ENCODE data around the gene ALKBH1.
A peak's percentile ranks its signal among the peaks of the same experiment; 100 is the strongest.

The ALKBH1 gene

DNA sequence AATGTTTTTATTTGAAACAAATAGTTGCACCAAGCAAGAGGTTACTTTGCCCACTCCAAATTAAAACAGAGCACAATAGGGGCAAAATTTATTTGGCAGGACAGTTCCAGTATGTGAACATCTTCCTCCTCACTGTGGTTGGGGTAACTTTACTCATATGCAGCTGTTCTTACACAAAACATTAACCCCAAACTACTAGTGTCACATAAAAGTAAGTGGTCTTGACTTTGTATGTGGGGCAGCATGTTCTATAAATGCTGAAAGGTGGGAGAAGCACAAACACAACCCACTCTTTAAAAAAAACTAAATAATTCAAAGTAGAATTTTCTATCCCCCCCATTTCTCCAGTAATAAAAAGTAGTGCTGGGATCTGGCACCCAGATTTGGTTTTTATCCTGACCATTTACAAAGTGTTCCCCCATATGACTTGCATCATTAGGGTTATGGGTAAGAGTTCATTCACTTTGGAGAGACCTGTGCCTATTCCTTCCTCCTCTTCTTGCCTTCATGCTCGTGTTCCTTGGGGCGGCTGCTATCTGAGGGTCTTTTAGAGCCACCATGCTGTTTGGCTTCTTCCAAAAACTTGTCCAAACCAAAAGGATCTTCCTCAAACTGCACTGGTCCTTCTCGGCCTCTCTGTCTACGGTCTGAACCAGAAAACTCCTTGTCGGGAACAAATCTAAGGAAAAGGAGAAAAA lies 9.9 kb upstream of the ALKBH1 start:
- H3K9me3 ChIP-seq (ENCODE audit: control insufficient read depth, low read length): no peaks in the 10 kb centered on the region
- peaks cover 95% of the 10 kb centered on the region for H3K36me3 ChIP-seq (ENCODE audit: control insufficient read depth, insufficient read depth, low read length, severe bottlenecking)
- no peak for DNase-seq (ENCODE audit: low read depth)

DNA sequence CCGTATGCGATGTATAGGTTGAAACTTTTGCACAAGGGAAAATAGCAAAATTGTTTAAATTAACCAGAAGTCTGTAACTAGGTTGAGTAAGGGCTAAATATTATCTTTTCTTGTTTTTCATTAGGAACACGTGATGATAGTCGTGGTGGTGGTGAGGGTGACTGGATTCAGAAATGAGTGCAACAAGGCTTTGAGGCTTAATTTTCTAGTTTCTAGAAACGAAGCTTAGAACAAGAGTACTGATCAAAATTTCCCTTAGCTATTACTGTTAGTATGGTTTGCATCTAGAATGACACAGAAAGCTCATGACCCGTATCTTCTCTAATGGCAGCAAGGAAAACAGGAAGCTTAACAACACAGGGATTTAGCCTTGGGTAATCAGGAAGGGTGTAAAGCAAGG lies 7.1 kb upstream of the ALKBH1 start:
- no peak for DNase-seq (ENCODE audit: low read depth)
- peaks cover 89% of the 10 kb centered on the region for H3K36me3 ChIP-seq (ENCODE audit: control insufficient read depth, insufficient read depth, low read length, severe bottlenecking)
- H3K27me3 ChIP-seq (replicated peaks; ENCODE audit: control insufficient read depth, insufficient read depth, low read length): no peaks in the 10 kb centered on the region

More for the DNA sequence above, 9.9 kb upstream of the ALKBH1 start:
- Histone ChIP-seq H3K4me3 (ENCODE audit: low read length) (no peak overlapping the region), H3K27me3 (replicated peaks; ENCODE audit: control insufficient read depth, insufficient read depth, low read length) (no peaks in the 10 kb centered on the region), H3K4me1 (ENCODE audit: control insufficient read depth, insufficient read depth, low read length) (peaks cover 9% of the 10 kb centered on the region), H3K9ac (ENCODE audit: low read length) (no peak overlapping the region)

DNA sequence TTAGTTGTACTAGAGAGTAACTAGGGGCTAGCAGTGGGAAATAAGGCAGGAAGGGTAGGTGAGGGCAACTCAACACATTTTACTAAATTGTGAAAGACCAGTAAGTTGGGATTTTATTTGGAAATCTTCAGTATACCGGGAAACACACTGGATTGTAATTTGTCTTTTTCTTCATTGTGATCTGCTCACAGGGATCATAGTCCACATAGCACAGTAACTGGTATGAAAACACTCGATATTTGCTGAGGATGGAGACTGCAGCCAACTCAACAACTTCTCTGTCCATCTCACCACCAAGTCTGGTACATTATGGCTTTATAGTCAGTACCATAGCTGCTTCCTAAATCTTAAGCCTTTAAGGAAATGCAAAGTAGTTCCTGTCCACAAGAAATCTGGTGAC lies 2.5 kb upstream of the ALKBH1 start:
- H3K36me3 ChIP-seq (ENCODE audit: control insufficient read depth, insufficient read depth, low read length, severe bottlenecking): peaks cover 43% of the 10 kb centered on the region
- no peaks in the 10 kb centered on the region for H3K9me3 ChIP-seq (ENCODE audit: control insufficient read depth, low read length)
- no peaks in the 10 kb centered on the region for H3K27me3 ChIP-seq (replicated peaks; ENCODE audit: control insufficient read depth, insufficient read depth, low read length)
- no peak for DNase-seq (ENCODE audit: low read depth)
- no peak overlapping the region for H3K9ac ChIP-seq (ENCODE audit: low read length)
- H3K4me1 ChIP-seq (ENCODE audit: control insufficient read depth, insufficient read depth, low read length): peaks cover 30% of the 10 kb centered on the region
- no peak overlapping the region for H3K4me3 ChIP-seq (ENCODE audit: low read length)

More for the DNA sequence above, 7.1 kb upstream of the ALKBH1 start:
- Histone ChIP-seq H3K4me1 (ENCODE audit: control insufficient read depth, insufficient read depth, low read length) (peaks cover 16% of the 10 kb centered on the region), H3K9ac (ENCODE audit: low read length) (no peak overlapping the region), H3K9me3 (ENCODE audit: control insufficient read depth, low read length) (no peaks in the 10 kb centered on the region), H3K4me3 (ENCODE audit: low read length) (no peak overlapping the region)

DNA sequence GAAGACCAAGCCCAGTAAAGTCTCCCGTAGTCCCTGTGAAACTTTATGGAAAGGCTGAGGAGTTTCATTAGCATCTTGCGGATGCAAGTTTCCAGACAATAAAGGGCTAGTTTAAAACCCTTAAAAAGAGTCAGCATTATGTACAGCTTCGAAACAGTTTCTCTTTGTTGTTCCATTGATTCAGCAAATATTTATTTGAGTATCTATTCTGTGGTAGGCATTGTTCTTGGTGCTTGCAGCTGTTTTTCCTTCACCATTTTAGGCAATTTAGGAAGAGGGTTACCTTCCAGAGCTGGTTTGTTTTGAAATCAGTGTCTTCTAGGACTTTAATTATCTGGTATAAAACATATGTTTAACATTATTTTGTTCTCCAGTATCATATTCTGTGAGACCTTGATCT lies 1.6 kb upstream of the ALKBH1 start:
- peaks cover 34% of the 10 kb centered on the region for H3K36me3 ChIP-seq (ENCODE audit: control insufficient read depth, insufficient read depth, low read length, severe bottlenecking)
- H3K9ac ChIP-seq (ENCODE audit: low read length): no peak overlapping the region
- H3K4me3 ChIP-seq (ENCODE audit: low read length): peak overlapping the region; percentile 100
- H3K4me1 ChIP-seq (ENCODE audit: control insufficient read depth, insufficient read depth, low read length): peaks cover 30% of the 10 kb centered on the region
- no peaks in the 10 kb centered on the region for H3K9me3 ChIP-seq (ENCODE audit: control insufficient read depth, low read length)
- no peaks in the 10 kb centered on the region for H3K27me3 ChIP-seq (replicated peaks; ENCODE audit: control insufficient read depth, insufficient read depth, low read length)
- no peak for DNase-seq (ENCODE audit: low read depth)

DNA sequence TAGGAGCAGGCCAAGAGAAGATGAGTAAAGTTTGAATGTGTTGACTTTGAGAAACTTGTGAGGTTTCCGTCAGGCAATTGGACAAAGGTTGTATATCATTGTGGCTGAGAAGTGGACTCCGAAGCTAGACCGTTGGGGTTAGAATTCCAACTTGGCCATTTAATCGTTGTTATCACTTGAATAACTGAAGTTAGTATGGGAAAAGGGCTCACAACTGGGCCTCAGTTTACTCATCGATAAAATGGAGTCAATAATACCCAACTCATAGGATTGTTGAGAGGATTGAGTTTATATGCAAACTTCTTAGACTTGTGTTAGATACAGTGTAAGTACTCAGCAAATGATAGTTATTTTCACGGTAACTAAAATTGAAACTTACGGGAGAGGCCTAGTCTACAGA lies 926 bp upstream of the ALKBH1 start:
- Histone ChIP-seq H3K4me3 (ENCODE audit: low read length) (peak overlapping the region; percentile 100), H3K9ac (ENCODE audit: low read length) (peak overlapping the region; percentile 90), H3K27me3 (replicated peaks; ENCODE audit: control insufficient read depth, insufficient read depth, low read length) (no peaks in the 10 kb centered on the region), H3K4me1 (ENCODE audit: control insufficient read depth, insufficient read depth, low read length) (peaks cover 30% of the 10 kb centered on the region), H3K9me3 (ENCODE audit: control insufficient read depth, low read length) (no peaks in the 10 kb centered on the region), H3K36me3 (ENCODE audit: control insufficient read depth, insufficient read depth, low read length, severe bottlenecking) (peaks cover 34% of the 10 kb centered on the region)
- no peak for DNase-seq (ENCODE audit: low read depth)

DNA sequence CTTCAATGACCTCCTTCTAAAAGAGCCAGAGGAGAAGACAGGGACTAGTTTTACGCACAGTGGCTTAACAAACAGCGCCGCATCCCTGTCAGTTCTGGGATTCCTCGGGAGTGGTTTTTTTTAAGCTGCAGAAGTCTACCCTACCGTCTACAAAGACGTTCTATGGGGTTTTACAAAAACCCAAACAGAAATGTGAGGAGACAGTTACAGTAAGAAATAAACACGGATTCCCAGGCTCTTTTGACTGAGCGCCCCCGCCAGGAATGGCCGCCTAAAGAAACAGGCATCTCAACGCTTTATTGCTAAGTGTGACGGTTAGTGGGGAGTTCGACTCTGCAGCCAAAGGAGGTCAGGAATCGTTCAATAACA lies 484 bp downstream of the ALKBH1 start:
- no peaks in the 10 kb centered on the region for H3K27me3 ChIP-seq (replicated peaks; ENCODE audit: control insufficient read depth, insufficient read depth, low read length)
- peak overlapping the region; percentile 100 for H3K4me3 ChIP-seq (ENCODE audit: low read length)
- peaks cover 30% of the 10 kb centered on the region for H3K4me1 ChIP-seq (ENCODE audit: control insufficient read depth, insufficient read depth, low read length)
- no peaks in the 10 kb centered on the region for H3K9me3 ChIP-seq (ENCODE audit: control insufficient read depth, low read length)
- peak; percentile 72 for DNase-seq (ENCODE audit: low read depth)
- peak overlapping the region; percentile 90 for H3K9ac ChIP-seq (ENCODE audit: low read length)
- peaks cover 36% of the 10 kb centered on the region for H3K36me3 ChIP-seq (ENCODE audit: control insufficient read depth, insufficient read depth, low read length, severe bottlenecking)

DNA sequence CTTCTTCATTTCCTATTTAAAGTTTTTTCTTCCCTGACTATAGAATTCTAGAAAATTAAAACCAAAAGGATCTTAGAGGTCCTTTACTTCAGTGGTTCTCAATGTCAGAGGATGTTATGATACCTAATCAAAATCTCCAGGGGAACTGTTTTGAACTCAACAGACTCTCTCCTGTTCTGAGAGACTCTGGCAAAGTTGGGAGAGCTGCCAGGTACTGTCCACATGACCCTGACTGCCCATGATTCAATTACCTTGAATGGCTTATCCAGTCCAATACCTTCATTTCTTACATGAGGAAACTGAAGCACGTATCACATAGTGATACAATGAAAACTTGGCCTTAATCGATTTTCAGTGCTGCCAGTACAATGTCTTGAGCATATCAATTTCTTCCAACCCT lies 16.6 kb downstream of the ALKBH1 start:
- DNase-seq (ENCODE audit: low read depth): no peak
- no peaks in the 10 kb centered on the region for H3K27me3 ChIP-seq (replicated peaks; ENCODE audit: control insufficient read depth, insufficient read depth, low read length)
- H3K9me3 ChIP-seq (ENCODE audit: control insufficient read depth, low read length): no peaks in the 10 kb centered on the region
- H3K36me3 ChIP-seq (ENCODE audit: control insufficient read depth, insufficient read depth, low read length, severe bottlenecking): peaks cover 62% of the 10 kb centered on the region
- H3K4me3 ChIP-seq (ENCODE audit: low read length): no peak overlapping the region
- no peaks in the 10 kb centered on the region for H3K4me1 ChIP-seq (ENCODE audit: control insufficient read depth, insufficient read depth, low read length)
- H3K9ac ChIP-seq (ENCODE audit: low read length): no peak overlapping the region

DNA sequence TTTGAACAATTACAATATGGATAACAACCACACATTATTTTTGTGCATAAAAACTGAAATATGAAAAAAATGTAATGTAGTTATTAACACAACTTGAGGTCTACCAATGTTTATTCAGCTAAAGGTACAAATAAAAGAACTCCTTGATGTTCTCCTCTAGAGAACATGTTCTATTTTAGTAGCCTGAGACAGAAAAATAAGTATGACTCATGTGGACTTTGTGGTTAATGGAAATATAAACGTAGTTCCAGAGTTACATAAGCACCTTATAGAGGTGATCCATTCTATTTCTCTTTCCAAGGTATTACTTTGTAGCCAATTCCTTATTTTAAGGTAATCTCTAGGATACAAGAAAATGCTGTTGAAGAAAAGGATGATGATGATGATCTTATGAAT lies 25.7 kb downstream of the ALKBH1 start:
- DNase-seq (ENCODE audit: low read depth): peak; percentile 35
- Histone ChIP-seq H3K9me3 (ENCODE audit: control insufficient read depth, low read length) (no peaks in the 10 kb centered on the region), H3K36me3 (ENCODE audit: control insufficient read depth, insufficient read depth, low read length, severe bottlenecking) (peaks cover 26% of the 10 kb centered on the region), H3K9ac (ENCODE audit: low read length) (no peak overlapping the region), H3K4me1 (ENCODE audit: control insufficient read depth, insufficient read depth, low read length) (no peaks in the 10 kb centered on the region), H3K4me3 (ENCODE audit: low read length) (no peak overlapping the region), H3K27me3 (replicated peaks; ENCODE audit: control insufficient read depth, insufficient read depth, low read length) (no peaks in the 10 kb centered on the region)

DNA sequence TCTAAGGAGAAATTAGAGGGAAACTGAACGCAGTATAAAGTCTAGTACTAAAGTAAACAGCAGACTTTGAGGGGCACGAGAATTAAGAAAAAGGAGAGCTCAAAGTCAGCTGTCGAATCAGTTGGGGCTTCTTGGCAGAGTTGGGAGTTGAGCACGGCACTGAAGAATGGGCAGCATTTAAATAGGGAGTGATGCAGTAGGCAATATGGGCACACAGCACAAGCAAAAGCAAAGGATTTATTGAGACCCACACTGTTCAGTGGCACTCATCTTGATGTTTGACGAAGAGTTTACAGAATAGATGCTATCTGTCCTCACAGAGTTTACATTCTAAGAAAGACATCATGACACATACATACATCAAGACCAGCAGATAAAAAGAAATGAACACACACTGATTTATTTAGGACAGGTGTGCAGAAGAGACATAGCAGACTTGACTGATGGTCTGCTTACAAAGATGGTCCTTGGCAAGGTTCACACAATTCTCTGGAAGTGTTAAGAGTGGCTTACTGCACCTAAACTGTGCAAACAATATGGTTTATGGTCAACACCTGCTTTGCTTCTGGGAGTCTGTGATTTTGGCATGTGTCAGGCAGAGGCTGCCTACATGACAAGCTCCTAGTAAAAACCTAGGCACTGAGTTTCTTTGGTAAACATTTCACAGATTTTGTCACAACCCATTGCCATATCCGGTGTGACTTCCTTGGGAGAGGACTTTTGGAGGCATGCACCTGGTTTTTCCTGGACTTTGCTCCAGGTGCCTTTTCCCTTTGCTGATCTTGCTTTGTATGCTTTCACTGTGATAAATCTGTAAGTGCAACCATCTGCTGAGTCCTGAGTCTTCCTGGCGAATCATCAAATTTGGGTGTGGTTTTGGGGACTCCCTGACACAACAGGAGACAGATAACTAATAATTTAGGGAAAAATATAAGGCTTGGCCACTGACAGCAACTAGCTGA lies 26.3 kb downstream of the ALKBH1 start:
- Histone ChIP-seq H3K9ac (ENCODE audit: low read length) (no peak overlapping the region), H3K36me3 (ENCODE audit: control insufficient read depth, insufficient read depth, low read length, severe bottlenecking) (peaks cover 24% of the 10 kb centered on the region), H3K4me3 (ENCODE audit: low read length) (no peak overlapping the region), H3K9me3 (ENCODE audit: control insufficient read depth, low read length) (no peaks in the 10 kb centered on the region), H3K4me1 (ENCODE audit: control insufficient read depth, insufficient read depth, low read length) (no peaks in the 10 kb centered on the region), H3K27me3 (replicated peaks; ENCODE audit: control insufficient read depth, insufficient read depth, low read length) (no peaks in the 10 kb centered on the region)
- peak; percentile 16 for DNase-seq (ENCODE audit: low read depth)

DNA sequence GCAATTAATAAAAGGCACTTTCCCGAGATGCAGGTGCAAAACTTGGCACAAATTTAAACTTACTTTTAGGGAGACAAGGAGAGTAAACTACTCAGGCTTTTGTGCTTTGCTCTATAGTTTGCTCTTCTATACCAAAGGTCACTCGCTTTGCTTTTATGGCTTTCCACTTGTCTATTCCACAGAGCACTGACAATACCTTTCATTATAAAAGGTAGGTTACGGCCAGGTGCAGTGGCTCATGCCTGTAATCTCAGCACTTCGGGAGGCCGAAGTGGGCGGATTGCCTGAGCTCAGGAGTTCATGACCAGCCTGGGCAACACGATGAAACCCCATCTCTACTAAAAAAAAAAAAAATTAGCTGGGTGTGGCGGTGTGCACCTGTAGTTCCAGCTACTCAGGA lies 32.9 kb downstream of the ALKBH1 start:
- no peak overlapping the region for H3K9ac ChIP-seq (ENCODE audit: low read length)
- H3K4me1 ChIP-seq (ENCODE audit: control insufficient read depth, insufficient read depth, low read length): no peaks in the 10 kb centered on the region
- peaks cover 44% of the 10 kb centered on the region for H3K36me3 ChIP-seq (ENCODE audit: control insufficient read depth, insufficient read depth, low read length, severe bottlenecking)
- no peak overlapping the region for H3K4me3 ChIP-seq (ENCODE audit: low read length)
- DNase-seq (ENCODE audit: low read depth): no peak
- no peaks in the 10 kb centered on the region for H3K27me3 ChIP-seq (replicated peaks; ENCODE audit: control insufficient read depth, insufficient read depth, low read length)
- H3K9me3 ChIP-seq (ENCODE audit: control insufficient read depth, low read length): no peaks in the 10 kb centered on the region

DNA sequence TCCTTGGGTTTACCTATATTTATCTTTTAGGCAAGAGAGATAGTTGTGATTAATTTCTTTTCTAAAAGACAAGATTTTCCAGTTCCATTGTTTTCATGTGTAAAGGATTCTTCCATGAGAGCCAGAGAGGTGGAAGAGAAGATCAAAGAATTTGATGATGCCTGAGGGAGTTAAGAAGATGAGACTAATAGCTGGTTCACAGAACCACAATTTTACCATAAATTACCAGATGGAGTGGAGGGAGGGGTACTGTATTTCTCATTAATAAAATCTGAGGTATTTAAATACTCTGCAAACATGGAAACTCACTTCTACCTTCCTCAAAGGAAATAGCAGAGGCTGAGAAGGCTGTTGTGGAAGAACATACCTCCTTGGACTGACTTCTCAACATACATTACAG lies 34.6 kb downstream of the ALKBH1 start:
- H3K9ac ChIP-seq (ENCODE audit: low read length): no peak overlapping the region
- DNase-seq (ENCODE audit: low read depth): no peak
- no peaks in the 10 kb centered on the region for H3K27me3 ChIP-seq (replicated peaks; ENCODE audit: control insufficient read depth, insufficient read depth, low read length)
- peaks cover 38% of the 10 kb centered on the region for H3K36me3 ChIP-seq (ENCODE audit: control insufficient read depth, insufficient read depth, low read length, severe bottlenecking)
- no peaks in the 10 kb centered on the region for H3K4me1 ChIP-seq (ENCODE audit: control insufficient read depth, insufficient read depth, low read length)
- H3K4me3 ChIP-seq (ENCODE audit: low read length): no peak overlapping the region
- no peaks in the 10 kb centered on the region for H3K9me3 ChIP-seq (ENCODE audit: control insufficient read depth, low read length)
